Measurements from ENCODE around the gene HACD4.

GRCh38 chr9:21077781-21078180, 46.3 kb upstream of the HACD4 start, which contains the start of gene IFNB1:
- no peak for TF ChIP-seq POLR2A (IDR thresholded peaks at IDR 0.05; ENCODE audit: low read depth, low read length)
- TF ChIP-seq POLR2AphosphoS5 (IDR thresholded peaks at IDR 0.05; ENCODE audit: low read depth, low read length) = no peak
